HUES64 (cell line): Measurements from ENCODE around the gene RPS28.
A peak's percentile ranks its signal among the peaks of the same experiment; 100 is the strongest.

Experiments used
- H3K27ac ChIP-seq: 2 replicates; pipeline ENCODE4 v1.7.0; 2013; ENCODE audit warnings: low read depth, low read length, inconsistent platforms
- H3K27me3 ChIP-seq: 2 replicates; pipeline ENCODE4 v1.6.1; 2013; ENCODE audit warnings: mild to moderate bottlenecking, low read length; ENCODE audit not compliant: insufficient read depth
- H3K36me3 ChIP-seq: 2 replicates; pipeline ENCODE4 v1.6.1; 2013; ENCODE audit warnings: mild to moderate bottlenecking, low read length; ENCODE audit not compliant: insufficient read depth
- H3K4me1 ChIP-seq: 2 replicates; pipeline ENCODE4 v1.6.1; 2013; ENCODE audit warnings: mild to moderate bottlenecking, low read length, moderate library complexity; ENCODE audit not compliant: insufficient read depth
- H3K4me3 ChIP-seq: 2 replicates; pipeline ENCODE4 v1.5.1; 2013; ENCODE audit warnings: mild to moderate bottlenecking, low read length, moderate library complexity
- H3K9ac ChIP-seq: 2 replicates; pipeline ENCODE4 v1.6.1; 2013; ENCODE audit warnings: mild to moderate bottlenecking, low read depth, low read length
- H3K9me3 ChIP-seq: 2 replicates; pipeline ENCODE4 v1.6.1; 2013; ENCODE audit warnings: low read depth, low read length; ENCODE audit not compliant: insufficient read depth
- WGBS: fragments of 150-250, 120-280 bp; methylation state at CpG from one replicate; pipeline ENCODE4 v1.1.7; 2013; ENCODE audit warnings: missing lambda C conversion rate; 5-methylcytosine and 5-hydroxymethylcytosine counted together

RPS28 gene

GRCh38 chr19:8321986-8322637 is 816 bp downstream of the RPS28 start:
- Histone ChIP-seq H3K27me3 (no peaks in the 10 kb centered on the region), H3K9me3 (no peaks in the 10 kb centered on the region), H3K27ac (peak overlapping the region; percentile 85), H3K36me3 (peaks cover 20% of the 10 kb centered on the region), H3K4me1 (peaks cover 8% of the 10 kb centered on the region), H3K9ac (peak overlapping the region; percentile 100), H3K4me3 (peak overlapping the region; percentile 87)
- 18% methylated on average over 26 of the region's 30 CpGs for WGBS

GRCh38 chr19:8322638-8322997 is 1.3 kb downstream of the RPS28 start:
- Histone ChIP-seq H3K36me3 (peaks cover 20% of the 10 kb centered on the region), H3K27ac (peak overlapping the region; percentile 85), H3K4me3 (peak overlapping the region; percentile 87), H3K4me1 (peaks cover 8% of the 10 kb centered on the region), H3K9ac (peak overlapping the region; percentile 100), H3K9me3 (no peaks in the 10 kb centered on the region), H3K27me3 (no peaks in the 10 kb centered on the region)
- 81% methylated on average over 7 of the region's 7 CpGs for WGBS

- H3K27me3 ChIP-seq, result no peaks in the 10 kb centered on the region
- H3K9ac ChIP-seq, result 0 out of 2 replicates have a peak overlapping the region, but pooled peaks have one; percentile 17
- H3K9me3 ChIP-seq, result no peaks in the 10 kb centered on the region
- peaks cover 20% of the 10 kb centered on the region for H3K36me3 ChIP-seq
- no peak overlapping the region; the same call in 1 of the 2 replicates for H3K27ac ChIP-seq
- no peak overlapping the region for H3K4me3 ChIP-seq
- H3K4me1 ChIP-seq, result peaks cover 8% of the 10 kb centered on the region
- 86% methylated on average over 1 of the region's 1 CpG for WGBS
These were observed 2.5 kb downstream of the RPS28 start for GRCh38 chr19:8323781-8324185.

GRCh38 chr19:8324186-8325050 is 3.1 kb downstream of the RPS28 start:
- 82% methylated on average over 17 of the region's 17 CpGs for WGBS
- H3K4me1 ChIP-seq, result peaks cover 8% of the 10 kb centered on the region
- H3K36me3 ChIP-seq, result peaks cover 20% of the 10 kb centered on the region
- no peak overlapping the region for H3K4me3 ChIP-seq
- no peak overlapping the region for H3K9ac ChIP-seq
- H3K27me3 ChIP-seq, result no peaks in the 10 kb centered on the region
- H3K27ac ChIP-seq, result no peak overlapping the region
- no peaks in the 10 kb centered on the region for H3K9me3 ChIP-seq

GRCh38 chr19:8325454-8325853 is 4.2 kb downstream of the RPS28 start:
- Histone ChIP-seq H3K9ac (no peak overlapping the region), H3K4me3 (no peak overlapping the region), H3K9me3 (no peaks in the 10 kb centered on the region), H3K4me1 (0 out of 2 replicates have a peak, but pooled peaks cover 3% of the 10 kb centered on the region), H3K27ac (no peak overlapping the region), H3K27me3 (no peaks in the 10 kb centered on the region), H3K36me3 (peaks cover 20% of the 10 kb centered on the region)
- WGBS, result 97% methylated on average over 3 of the region's 3 CpGs

- H3K4me1 ChIP-seq, result no peaks in the 10 kb centered on the region
- no peak overlapping the region for H3K27ac ChIP-seq
- no peak overlapping the region for H3K4me3 ChIP-seq
- no peaks in the 10 kb centered on the region for H3K36me3 ChIP-seq
- WGBS, result 71% methylated on average over 3 of the region's 3 CpGs
- no peaks in the 10 kb centered on the region for H3K9me3 ChIP-seq
- H3K9ac ChIP-seq, result no peak overlapping the region
- H3K27me3 ChIP-seq, result peaks cover 38% of the 10 kb centered on the region
These were observed 8.7 kb downstream of the RPS28 start for GRCh38 chr19:8329996-8330395.

GRCh38 chr19:8331263-8331845 is 10.1 kb downstream of the RPS28 start:
- Histone ChIP-seq H3K9ac (no peak overlapping the region), H3K4me3 (no peak overlapping the region), H3K27ac (no peak overlapping the region), H3K9me3 (no peaks in the 10 kb centered on the region), H3K36me3 (no peaks in the 10 kb centered on the region), H3K27me3 (peaks cover 51% of the 10 kb centered on the region), H3K4me1 (no peaks in the 10 kb centered on the region)
- 83% methylated on average over 8 of the region's 8 CpGs for WGBS

GRCh38 chr19:8332976-8333766 is 11.9 kb downstream of the RPS28 start:
- H3K27me3 ChIP-seq, result peaks cover 59% of the 10 kb centered on the region
- H3K36me3 ChIP-seq, result no peaks in the 10 kb centered on the region
- no peak overlapping the region for H3K9ac ChIP-seq
- WGBS, result 20% methylated on average over 52 of the region's 52 CpGs
- no peaks in the 10 kb centered on the region for H3K4me1 ChIP-seq
- no peaks in the 10 kb centered on the region for H3K9me3 ChIP-seq
- no peak overlapping the region for H3K27ac ChIP-seq
- H3K4me3 ChIP-seq, result peak overlapping the region; percentile 58

GRCh38 chr19:8333767-8334457 is 12.6 kb downstream of the RPS28 start:
- Histone ChIP-seq H3K9me3 (no peaks in the 10 kb centered on the region), H3K9ac (no peak overlapping the region; the same call in 1 of the 2 replicates), H3K36me3 (no peaks in the 10 kb centered on the region), H3K27ac (no peak overlapping the region), H3K27me3 (peaks cover 59% of the 10 kb centered on the region), H3K4me1 (no peaks in the 10 kb centered on the region), H3K4me3 (peak overlapping the region; percentile 58)
- 6% methylated on average over 48 of the region's 48 CpGs for WGBS
